OCI-LY3 (cell line): ENCODE measurements around the gene CTBP2.

ENCODE experiments used
- H2AFZ ChIP-seq: fragments of 200-600, 300-600 bp; shearing (Covaris generic); 2 replicates; pipeline ENCODE4 v1.6.0; 2014; ENCODE audit warnings: antibody characterized with exemption, low read depth, low read length
- H3K27ac ChIP-seq: fragments of 200-600, 300-600 bp; sonication (generic); 2 replicates; pipeline ENCODE4 v1.5.1; 2014; ENCODE audit warnings: mild to moderate bottlenecking, low read length, moderate library complexity, mixed read lengths
- H3K27me3 ChIP-seq: fragments of 200-600, 300-600 bp; sonication (generic); 2 replicates; pipeline ENCODE4 v1.6.1; 2014; ENCODE audit warnings: low read depth, low read length, mixed read lengths
- H3K36me3 ChIP-seq: fragments of 200-600, 300-600 bp; sonication (generic); replicated peaks from 2 replicates; pipeline ENCODE3; 2014; ENCODE audit warnings: low read depth, low read length, mixed read lengths
- H3K4me1 ChIP-seq: fragments of 300-600, 200-600 bp; sonication (generic); 2 replicates; pipeline ENCODE4 v1.6.1; 2014; ENCODE audit warnings: low read length, mixed read lengths
- H3K4me2 ChIP-seq: fragments of 200-600, 300-600 bp; sonication (generic); 2 replicates; pipeline ENCODE4 v1.6.1; 2014; ENCODE audit warnings: low read length, mixed read lengths
- H3K4me3 ChIP-seq: fragments of 300-600, 200-600 bp; sonication (generic); 2 replicates; pipeline ENCODE4 v1.5.1; 2014; ENCODE audit warnings: antibody characterized with exemption, mild to moderate bottlenecking, low read length, moderate library complexity
- H3K79me2 ChIP-seq: fragments of 300-600, 200-600 bp; shearing (Covaris generic); 2 replicates; pipeline ENCODE4 v1.6.1; 2014; ENCODE audit warnings: mild to moderate bottlenecking, low read length, mixed read lengths
- H3K9ac ChIP-seq: fragments of 300-600, 200-600 bp; shearing (Covaris generic); 2 replicates; pipeline ENCODE4 v1.6.0; 2014; ENCODE audit warnings: mild to moderate bottlenecking, low read length, moderate library complexity
- H3K9me3 ChIP-seq: fragments of 200-600, 300-600 bp; shearing (Covaris generic); 2 replicates; pipeline ENCODE4 v1.6.1; 2014; ENCODE audit warnings: low read length, mixed read lengths; ENCODE audit not compliant: insufficient read depth
- H4K20me1 ChIP-seq: fragments of 200-600, 300-600 bp; sonication (generic); 2 replicates; pipeline ENCODE4 v1.6.1; 2016; ENCODE audit warnings: low read length, mixed read lengths; ENCODE audit not compliant: insufficient read depth
- EZH2phosphoT487 ChIP-seq: fragments of 200-600 bp; shearing (Covaris generic); IDR thresholded peaks from 2 replicates; pipeline ENCODE4 v1.6.1; 2018; ENCODE audit warnings: antibody characterized with exemption, mixed run types, low read depth
- TF ChIP-seq, protein P1 (sequence below): fragments of 200-600, 300-600 bp; sonication (generic); IDR thresholded peaks from 2 replicates; pipeline ENCODE4 v1.5.1; 2014; ENCODE audit warnings: antibody characterized with exemption, low read length, low read depth

Gene CTBP2

DNA sequence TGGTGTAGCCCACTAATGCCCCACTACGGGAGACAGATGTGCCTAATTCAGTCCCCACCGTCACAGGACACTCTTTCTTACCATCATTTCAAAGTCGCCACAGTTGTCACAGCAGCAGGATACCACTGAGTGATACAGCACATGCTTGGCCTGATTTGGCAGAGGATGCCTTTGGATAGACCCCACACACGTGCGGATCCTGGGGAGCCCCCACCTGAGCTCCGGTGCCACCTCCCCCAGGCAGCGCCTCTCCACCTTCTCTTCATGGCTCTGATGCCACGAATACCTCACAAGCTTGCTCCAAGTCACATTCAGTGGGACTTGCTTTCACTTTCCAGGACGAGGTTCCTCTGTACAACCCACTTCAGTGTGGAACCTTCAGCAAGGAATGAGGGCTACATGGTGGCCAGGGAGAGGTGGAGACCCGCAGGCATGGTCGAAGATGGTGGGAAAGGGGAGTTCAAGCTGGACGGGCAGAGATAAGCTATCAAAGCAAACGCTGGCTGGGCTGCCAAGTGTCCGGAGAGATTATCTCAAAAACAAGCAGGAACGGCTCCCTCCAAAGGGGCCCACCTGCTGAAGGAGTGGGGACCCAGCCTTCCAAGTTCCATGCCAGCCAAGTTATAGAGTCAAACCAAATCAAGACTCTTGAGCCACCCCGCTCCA lies 111.0 kb downstream of the CTBP2 start:
- peaks cover 51% of the 10 kb centered on the region for H3K27me3 ChIP-seq
- no peak overlapping the region for H2AFZ ChIP-seq
- no peaks in the 10 kb centered on the region for H3K4me1 ChIP-seq
- no peak overlapping the region for H3K27ac ChIP-seq
- no peak overlapping the region for H3K4me3 ChIP-seq
- no peaks in the 10 kb centered on the region for H3K79me2 ChIP-seq
- no peak for TF ChIP-seq EZH2phosphoT487
- TF ChIP-seq, protein P1, sequence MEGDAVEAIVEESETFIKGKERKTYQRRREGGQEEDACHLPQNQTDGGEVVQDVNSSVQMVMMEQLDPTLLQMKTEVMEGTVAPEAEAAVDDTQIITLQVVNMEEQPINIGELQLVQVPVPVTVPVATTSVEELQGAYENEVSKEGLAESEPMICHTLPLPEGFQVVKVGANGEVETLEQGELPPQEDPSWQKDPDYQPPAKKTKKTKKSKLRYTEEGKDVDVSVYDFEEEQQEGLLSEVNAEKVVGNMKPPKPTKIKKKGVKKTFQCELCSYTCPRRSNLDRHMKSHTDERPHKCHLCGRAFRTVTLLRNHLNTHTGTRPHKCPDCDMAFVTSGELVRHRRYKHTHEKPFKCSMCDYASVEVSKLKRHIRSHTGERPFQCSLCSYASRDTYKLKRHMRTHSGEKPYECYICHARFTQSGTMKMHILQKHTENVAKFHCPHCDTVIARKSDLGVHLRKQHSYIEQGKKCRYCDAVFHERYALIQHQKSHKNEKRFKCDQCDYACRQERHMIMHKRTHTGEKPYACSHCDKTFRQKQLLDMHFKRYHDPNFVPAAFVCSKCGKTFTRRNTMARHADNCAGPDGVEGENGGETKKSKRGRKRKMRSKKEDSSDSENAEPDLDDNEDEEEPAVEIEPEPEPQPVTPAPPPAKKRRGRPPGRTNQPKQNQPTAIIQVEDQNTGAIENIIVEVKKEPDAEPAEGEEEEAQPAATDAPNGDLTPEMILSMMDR: no peak
- H3K36me3 ChIP-seq: no peaks in the 10 kb centered on the region
- H3K4me2 ChIP-seq: no peak overlapping the region
- H3K9me3 ChIP-seq: no peaks in the 10 kb centered on the region
- no peak overlapping the region for H3K9ac ChIP-seq
- peaks cover 9% of the 10 kb centered on the region for H4K20me1 ChIP-seq

DNA sequence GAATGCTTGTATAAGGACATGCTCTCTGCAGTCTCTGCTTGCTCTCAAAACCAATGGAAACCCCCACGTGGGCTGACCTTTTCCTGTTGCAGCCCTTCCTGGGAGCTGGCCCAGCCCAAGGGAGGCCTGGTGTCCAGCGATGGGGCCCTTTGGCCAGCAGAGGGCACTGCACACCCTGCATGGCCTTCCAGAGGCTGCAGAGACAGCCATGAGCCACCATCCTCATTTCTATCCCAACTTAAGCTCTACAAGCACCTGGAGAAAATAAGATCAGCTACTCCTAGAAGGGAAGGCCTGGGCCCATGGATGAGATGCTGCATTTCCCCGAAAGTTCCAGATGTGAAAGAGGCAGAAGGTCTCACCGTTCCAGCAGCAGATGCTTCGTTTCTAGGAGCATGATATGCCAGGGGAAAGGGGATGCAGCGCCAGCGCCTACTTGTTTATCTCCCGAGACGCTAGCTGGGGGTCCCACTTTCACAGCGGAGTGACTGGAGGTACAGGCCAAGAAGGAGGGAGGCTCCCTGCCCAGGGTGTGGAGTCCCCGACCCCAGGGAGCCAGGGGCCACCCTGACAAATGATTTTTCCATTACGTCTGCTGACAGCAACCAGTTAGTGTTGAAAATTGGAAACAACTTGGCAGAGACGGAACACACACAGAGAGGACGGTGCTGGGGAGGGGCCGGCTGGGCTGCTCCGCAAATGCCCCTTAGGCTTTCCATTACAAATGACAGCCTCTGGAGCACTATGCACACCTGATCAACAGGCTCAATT lies 112.1 kb downstream of the CTBP2 start:
- H3K79me2 ChIP-seq: no peaks in the 10 kb centered on the region
- no peak overlapping the region for H3K9ac ChIP-seq
- H3K9me3 ChIP-seq: no peaks in the 10 kb centered on the region
- no peaks in the 10 kb centered on the region for H3K4me1 ChIP-seq
- H3K27ac ChIP-seq: no peak overlapping the region
- peaks cover 46% of the 10 kb centered on the region for H3K27me3 ChIP-seq
- TF ChIP-seq EZH2phosphoT487: no peak
- TF ChIP-seq, protein P1: peak; percentile 74
- no peak overlapping the region for H2AFZ ChIP-seq
- H4K20me1 ChIP-seq: peaks cover 5% of the 10 kb centered on the region; the same call in 1 of the 2 replicates
- no peaks in the 10 kb centered on the region for H3K36me3 ChIP-seq
- no peak overlapping the region for H3K4me2 ChIP-seq
- no peak overlapping the region for H3K4me3 ChIP-seq

DNA sequence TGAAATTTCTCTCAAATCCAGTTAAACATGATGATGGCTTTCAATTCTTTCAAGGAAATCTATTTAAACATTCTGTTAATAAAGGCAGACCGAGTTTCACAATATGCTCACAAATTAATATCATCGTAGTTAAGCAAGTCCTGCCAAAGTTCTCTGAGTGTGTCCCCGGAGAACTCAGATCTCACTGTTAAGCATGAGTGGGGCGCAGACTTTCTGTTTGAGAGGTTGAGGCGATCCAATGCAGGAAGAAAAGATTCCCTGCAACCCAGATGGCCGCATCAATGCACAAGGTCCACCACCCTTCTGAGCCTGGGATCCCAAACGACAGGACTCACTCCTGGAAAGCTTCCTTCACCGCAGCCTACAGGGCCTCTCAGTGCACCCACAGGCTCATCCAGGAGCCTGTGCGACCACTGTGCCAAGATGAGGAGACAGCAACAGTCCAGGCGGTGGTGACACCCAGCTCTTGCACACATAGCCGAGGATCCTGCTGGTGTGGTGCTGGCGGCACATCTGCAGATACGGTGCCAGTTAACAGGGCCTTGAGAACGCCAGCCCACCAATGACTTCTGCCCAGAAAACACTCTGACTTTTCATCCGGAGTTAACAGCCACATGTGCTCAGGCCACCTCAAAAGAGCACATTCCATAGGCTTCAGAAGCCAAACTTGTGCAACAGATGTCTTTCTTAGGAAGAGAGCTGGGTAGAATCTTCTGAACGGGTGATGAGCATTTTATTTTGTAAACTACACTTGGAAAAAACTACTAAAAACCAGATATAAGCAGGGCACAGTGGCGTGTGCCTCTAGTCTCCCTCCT lies 116.3 kb downstream of the CTBP2 start:
- Histone ChIP-seq H3K27ac (no peak overlapping the region), H4K20me1 (no peaks in the 10 kb centered on the region; the same call in 1 of the 2 replicates), H3K9me3 (no peaks in the 10 kb centered on the region), H3K79me2 (no peaks in the 10 kb centered on the region), H3K4me1 (no peaks in the 10 kb centered on the region), H2AFZ (no peak overlapping the region), H3K4me3 (no peak overlapping the region), H3K4me2 (no peak overlapping the region), H3K27me3 (peaks cover 20% of the 10 kb centered on the region; the same call in 1 of the 2 replicates), H3K9ac (no peak overlapping the region), H3K36me3 (no peaks in the 10 kb centered on the region)
- TF ChIP-seq, protein P1: no peak
- TF ChIP-seq EZH2phosphoT487: no peak
